Lung (tissue), 12 donors: ENCODE data around the gene BAIAP2. TPM values are rescaled to one million over a fixed set of nuclear protein-coding genes. Genes with fewer than 3 reads are reported as not detected.
"Not testable (repeated sequence)": the region's sequence is repeated elsewhere in the genome, so short reads cannot be mapped to it uniquely, and the experiment has no call there.

Experiments
- ATAC-seq: fragments of 200-7000 bp; cut with Tn5 transposase; one replicate; pipeline ENCODE4 v1.9.1; 2020; ENCODE audit warnings: moderate number of reproducible peaks; ENCODE audit not compliant: insufficient read depth, low FRiP score
- DNase-seq, 3 donors: peaks; one replicate each; pipeline ENCODE4 v3.0.0-alpha.2; 2013 to 2017
- H3K27ac ChIP-seq, 2 donors: one replicate each; pipeline ENCODE4 v1.5.1; 2013; ENCODE audit warnings: mild to moderate bottlenecking in 2 of 2, moderate library complexity in 2 of 2, control low read depth in 1 of 2, inconsistent platforms in 1 of 2, low read depth in 1 of 2, low read length in 1 of 2
- H3K27me3 ChIP-seq, 3 donors: one replicate each; pipeline ENCODE4 v1.5.1; 2013; ENCODE audit warnings: low read length in 2 of 3; ENCODE audit not compliant: control insufficient read depth in 3 of 3, insufficient read depth in 3 of 3
- H3K36me3 ChIP-seq, 4 donors: one replicate each; pipeline ENCODE4 v1.5.1; 2013; ENCODE audit warnings: low read length in 4 of 4, mild to moderate bottlenecking in 1 of 4, moderate library complexity in 1 of 4; ENCODE audit not compliant: control insufficient read depth in 4 of 4, insufficient read depth in 4 of 4
- H3K4me1 ChIP-seq, 5 donors: one replicate each; pipeline ENCODE4 v1.5.1; 2013; ENCODE audit warnings: low read length in 5 of 5, mild to moderate bottlenecking in 2 of 5, moderate library complexity in 1 of 5; ENCODE audit not compliant: control insufficient read depth in 5 of 5, insufficient read depth in 5 of 5
- H3K4me3 ChIP-seq: one replicate; pipeline ENCODE4 v1.5.1; 2013; ENCODE audit warnings: mild to moderate bottlenecking, control low read depth, moderate library complexity
- H3K9ac ChIP-seq, 2 donors: one replicate each; pipeline ENCODE4 v1.5.1; 2013; ENCODE audit warnings: low read length in 2 of 2, control low read depth in 1 of 2; ENCODE audit not compliant: insufficient read depth in 1 of 2
- H3K9me3 ChIP-seq, 4 donors: one replicate each; pipeline ENCODE4 v1.5.1; 2013; ENCODE audit warnings: low read length in 3 of 4, mild to moderate bottlenecking in 1 of 4, moderate library complexity in 1 of 4; ENCODE audit not compliant: control insufficient read depth in 4 of 4, insufficient read depth in 3 of 4
- CTCF ChIP-seq: IDR thresholded peaks from 2 replicates; pipeline ENCODE4 v1.5.1; 2012; ENCODE audit warnings: mild to moderate bottlenecking; ENCODE audit errors: control extremely low read depth, extremely low read depth
- WGBS, 2 donors: extraction: QIAGEN DNeasy Blood & Tissue Kit; methylation state at CpG; one replicate each; pipeline ENCODE4 v1.1.7; 2013; 5-methylcytosine and 5-hydroxymethylcytosine counted together
- polyA plus RNA-seq, 2 donors: library from polyadenylated mRNA; stranded (reverse); fragments of 200-250 nt; gene quantifications; one replicate each; pipeline ENCODE4 v1.2.1, GENCODE V29; 2013
- total RNA-seq, 2 donors: library from RNA; depleted of rRNA in 1 of 2; stranded (reverse); fragments of >200 nt in 1 of 2; gene quantifications; one replicate each; pipeline ENCODE4 v1.2.1, GENCODE V29; 2014 to 2021
- donor health status: control.
- donor health status: control.
- donor health status: Bipolar disorder and iron deficiency.
- donor health status: healthy.
- donor health status: DM: yes; HTN: yes; CAD: no.

BAIAP2 gene
- total and polyA plus RNA-seq, 4 donors, result 59.2 to 141 (median 77.7) TPM

GRCh38 chr17:81028506-81028858 lies 6.5 kb upstream of the BAIAP2 start:
- H3K4me3 ChIP-seq, result no peak overlapping the region
- ATAC-seq (no peak), DNase-seq (peak in 1 of 3 donors; percentile 13)
- H3K4me1 ChIP-seq, result peaks cover 0 to 30% (median 14%) of the 10 kb centered on the region in 5 donors
- no peak overlapping the region for H3K9ac ChIP-seq
- H3K27ac ChIP-seq, result no peak overlapping the region
- H3K36me3 ChIP-seq, result peaks cover 0 to 4% (median 0%) of the 10 kb centered on the region in 4 donors
- 23 to 33% methylated on average over 12 of the region's 12 CpGs for WGBS, 2 donors
- peaks cover 0 to 4% (median 0%) of the 10 kb centered on the region in 3 donors for H3K27me3 ChIP-seq
- no peak for TF ChIP-seq CTCF
- H3K9me3 ChIP-seq, result no peaks in the 10 kb centered on the region

GRCh38 chr17:81029859-81030258 lies 5.1 kb upstream of the BAIAP2 start:
- ATAC-seq, result no peak
- TF ChIP-seq CTCF, result no peak

GRCh38 chr17:81030312-81030711 lies 4.6 kb upstream of the BAIAP2 start:
- DNase-seq, result peak in 1 of 3 donors; percentile 4
- H3K9me3 ChIP-seq, H3K36me3 ChIP-seq, H3K9ac ChIP-seq, H3K27me3 ChIP-seq, H3K4me3 ChIP-seq, ATAC-seq: not testable (repeated sequence)
- peak overlapping the region in 1 of 2 donors; percentile 86 for H3K27ac ChIP-seq
- H3K4me1 ChIP-seq, result peaks cover 0 to 34% (median 14%) of the 10 kb centered on the region in 5 donors
- 85 to 89% methylated on average over 9 of the region's 9 CpGs for WGBS, 2 donors

More at GRCh38 chr17:81029859-81030258, 5.1 kb upstream of the BAIAP2 start:
- Histone ChIP-seq H3K4me3 (no peak overlapping the region), H3K36me3 (peaks cover 0 to 4% (median 0%) of the 10 kb centered on the region in 4 donors), H3K27ac (no peak overlapping the region), H3K9ac (no peak overlapping the region), H3K27me3 (peaks cover 0 to 4% (median 0%) of the 10 kb centered on the region in 3 donors), H3K9me3 (no peaks in the 10 kb centered on the region), H3K4me1 (peaks cover 0 to 34% (median 14%) of the 10 kb centered on the region in 5 donors)
- WGBS, 2 donors, result 88 to 89% methylated on average over 11 of the region's 11 CpGs
- DNase-seq, result peak in 1 of 3 donors; percentile 10

- H3K36me3 ChIP-seq, result peaks cover 0 to 4% (median 0%) of the 10 kb centered on the region in 4 donors
- peak overlapping the region in 1 of 2 donors; percentile 86 for H3K27ac ChIP-seq
- peak; percentile 32 for ATAC-seq
- H3K9ac ChIP-seq, result no peak overlapping the region
- H3K9me3 ChIP-seq, result no peaks in the 10 kb centered on the region
- peaks cover 0 to 4% (median 0%) of the 10 kb centered on the region in 3 donors for H3K27me3 ChIP-seq
- DNase-seq, result peak in 2 of 3 donors; percentile 64 to 80
- no peak overlapping the region for H3K4me3 ChIP-seq
- no peak for TF ChIP-seq CTCF
- H3K4me1 ChIP-seq, result peaks cover 0 to 37% (median 15%) of the 10 kb centered on the region in 5 donors
- WGBS, 2 donors, result 42 to 44% methylated on average over 32 of the region's 32 CpGs
Observed at GRCh38 chr17:81030741-81031565, 4.0 kb upstream of the BAIAP2 start.
